HFFc6 (cell line): ENCODE measurements around the gene CERS6. TPM values are rescaled to one million over a fixed set of nuclear protein-coding genes. Genes with fewer than 3 reads are reported as not detected.

Experiments
- DNase-seq: peaks from one replicate; pipeline ENCODE4 v3.0.0-alpha.2; 2018
- H3K27ac Mint-ChIP-seq: 2 replicates; pipeline ENCODE4 v1.8.0; 2020; ENCODE audit warnings: mild to moderate bottlenecking, mixed read lengths
- H3K27me3 Mint-ChIP-seq: 2 replicates; pipeline ENCODE4 v1.8.0; 2021; ENCODE audit warnings: mild to moderate bottlenecking, moderate library complexity, mixed read lengths; ENCODE audit not compliant: insufficient read depth
- H3K36me3 Mint-ChIP-seq: 2 replicates; pipeline ENCODE4 v1.8.0; 2021; ENCODE audit warnings: low read depth, mixed read lengths
- H3K4me1 Mint-ChIP-seq: 2 replicates; pipeline ENCODE4 v1.8.0; 2020; ENCODE audit warnings: low read depth, mixed read lengths
- H3K4me3 Mint-ChIP-seq: 2 replicates; pipeline ENCODE4 v1.8.0; 2020; ENCODE audit warnings: mild to moderate bottlenecking, moderate library complexity, mixed read lengths
- H3K9me3 Mint-ChIP-seq: 2 replicates; pipeline ENCODE4 v1.8.0; 2020; ENCODE audit warnings: mild to moderate bottlenecking, mixed read lengths
- total RNA-seq, 6 experiments: library from RNA; stranded (reverse); fragmentation: NEBNext Ultra II Directional; extraction: Animal tissue kit (Norgen Biotek cat#: 25700); gene quantifications; 2 replicates in 1 of 6; 3 replicates in 5 of 6; pipeline ENCODE4 v1.2.3, GENCODE V29; 2021
- TF ChIP-seq, protein P1 (sequence below): fragments of 200-600 bp; sonication (generic); IDR thresholded peaks from 2 replicates; pipeline ENCODE4 v1.5.0; 2021; ENCODE audit warnings: antibody characterized with exemption, mild to moderate bottlenecking

Gene CERS6
- total RNA-seq, 6 experiments from 2014 or later: 6.2 to 9.9 (median 7.5) TPM

DNA sequence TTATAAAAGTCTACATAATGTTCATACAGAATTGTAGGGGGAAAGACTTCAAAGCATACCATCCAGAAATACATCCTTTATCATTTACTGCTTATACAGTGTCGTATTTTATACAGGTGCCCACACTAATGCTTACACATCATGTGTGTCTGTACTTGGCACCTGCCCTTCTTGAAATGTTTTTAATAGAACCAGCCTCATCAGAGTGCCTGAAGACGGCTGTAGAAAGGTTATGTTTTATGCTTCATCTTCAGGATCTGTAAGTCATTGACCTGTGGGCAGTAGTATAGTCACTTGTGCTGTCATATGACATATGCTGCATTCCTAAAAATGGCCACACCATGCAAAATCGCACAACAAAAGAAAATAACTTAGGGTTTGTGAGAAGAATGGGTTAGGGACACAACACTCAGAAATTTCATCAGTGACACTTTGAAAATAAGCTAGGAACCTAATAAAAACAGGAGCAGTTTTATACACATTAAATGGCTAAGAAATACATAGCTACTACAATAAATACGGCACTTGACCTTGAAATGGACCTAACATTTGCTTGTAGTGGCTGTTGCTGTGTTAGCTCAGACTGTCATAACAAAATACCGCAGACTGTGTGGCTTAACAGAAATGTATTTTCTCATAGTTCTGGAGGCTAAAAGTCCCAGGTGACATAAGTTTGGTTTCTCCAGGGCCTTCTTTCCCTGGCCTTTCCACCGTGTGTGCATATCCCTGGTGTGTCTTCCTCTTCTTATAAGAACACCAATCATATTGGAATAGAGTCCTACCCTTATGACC, 112.6 kb downstream of the CERS6 start:
- no peak for DNase-seq

DNA sequence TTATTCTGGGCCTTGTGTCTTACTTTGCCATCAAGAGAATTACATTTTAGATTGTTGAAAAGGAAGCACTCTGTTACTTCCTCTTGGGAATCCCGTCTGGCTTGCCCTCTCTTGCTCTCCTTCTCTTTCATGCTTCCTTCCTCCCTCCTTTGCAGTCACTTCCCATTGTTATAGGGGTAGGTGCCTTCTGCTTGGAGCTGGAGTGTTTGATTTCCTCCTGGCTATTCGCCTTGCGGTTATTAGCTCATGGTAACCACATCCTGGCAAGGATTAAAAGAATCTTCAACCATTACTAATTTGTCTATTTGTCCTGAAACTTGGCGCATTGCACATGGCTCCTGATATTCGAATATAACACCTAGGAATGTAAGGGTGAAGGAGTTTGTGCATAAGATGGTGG, 115.0 kb downstream of the CERS6 start:
- H3K4me1 Mint-ChIP-seq: peaks cover 13% of the 10 kb centered on the region; the same call in 1 of the 2 replicates
- H3K27me3 Mint-ChIP-seq: no peaks in the 10 kb centered on the region
- H3K4me3 Mint-ChIP-seq: no peak overlapping the region
- H3K9me3 Mint-ChIP-seq: no peaks in the 10 kb centered on the region
- TF ChIP-seq, protein P1, sequence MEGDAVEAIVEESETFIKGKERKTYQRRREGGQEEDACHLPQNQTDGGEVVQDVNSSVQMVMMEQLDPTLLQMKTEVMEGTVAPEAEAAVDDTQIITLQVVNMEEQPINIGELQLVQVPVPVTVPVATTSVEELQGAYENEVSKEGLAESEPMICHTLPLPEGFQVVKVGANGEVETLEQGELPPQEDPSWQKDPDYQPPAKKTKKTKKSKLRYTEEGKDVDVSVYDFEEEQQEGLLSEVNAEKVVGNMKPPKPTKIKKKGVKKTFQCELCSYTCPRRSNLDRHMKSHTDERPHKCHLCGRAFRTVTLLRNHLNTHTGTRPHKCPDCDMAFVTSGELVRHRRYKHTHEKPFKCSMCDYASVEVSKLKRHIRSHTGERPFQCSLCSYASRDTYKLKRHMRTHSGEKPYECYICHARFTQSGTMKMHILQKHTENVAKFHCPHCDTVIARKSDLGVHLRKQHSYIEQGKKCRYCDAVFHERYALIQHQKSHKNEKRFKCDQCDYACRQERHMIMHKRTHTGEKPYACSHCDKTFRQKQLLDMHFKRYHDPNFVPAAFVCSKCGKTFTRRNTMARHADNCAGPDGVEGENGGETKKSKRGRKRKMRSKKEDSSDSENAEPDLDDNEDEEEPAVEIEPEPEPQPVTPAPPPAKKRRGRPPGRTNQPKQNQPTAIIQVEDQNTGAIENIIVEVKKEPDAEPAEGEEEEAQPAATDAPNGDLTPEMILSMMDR: no peak
- no peak overlapping the region for H3K27ac Mint-ChIP-seq
- DNase-seq: no peak
- no peaks in the 10 kb centered on the region for H3K36me3 Mint-ChIP-seq

More for the DNA sequence above, 112.6 kb downstream of the CERS6 start:
- Mint-ChIP-seq H3K27me3 (no peaks in the 10 kb centered on the region), H3K4me1 (peaks cover 18% of the 10 kb centered on the region), H3K9me3 (no peaks in the 10 kb centered on the region), H3K27ac (no peak overlapping the region), H3K4me3 (no peak overlapping the region), H3K36me3 (no peaks in the 10 kb centered on the region)
- TF ChIP-seq, protein P1: no peak

DNA sequence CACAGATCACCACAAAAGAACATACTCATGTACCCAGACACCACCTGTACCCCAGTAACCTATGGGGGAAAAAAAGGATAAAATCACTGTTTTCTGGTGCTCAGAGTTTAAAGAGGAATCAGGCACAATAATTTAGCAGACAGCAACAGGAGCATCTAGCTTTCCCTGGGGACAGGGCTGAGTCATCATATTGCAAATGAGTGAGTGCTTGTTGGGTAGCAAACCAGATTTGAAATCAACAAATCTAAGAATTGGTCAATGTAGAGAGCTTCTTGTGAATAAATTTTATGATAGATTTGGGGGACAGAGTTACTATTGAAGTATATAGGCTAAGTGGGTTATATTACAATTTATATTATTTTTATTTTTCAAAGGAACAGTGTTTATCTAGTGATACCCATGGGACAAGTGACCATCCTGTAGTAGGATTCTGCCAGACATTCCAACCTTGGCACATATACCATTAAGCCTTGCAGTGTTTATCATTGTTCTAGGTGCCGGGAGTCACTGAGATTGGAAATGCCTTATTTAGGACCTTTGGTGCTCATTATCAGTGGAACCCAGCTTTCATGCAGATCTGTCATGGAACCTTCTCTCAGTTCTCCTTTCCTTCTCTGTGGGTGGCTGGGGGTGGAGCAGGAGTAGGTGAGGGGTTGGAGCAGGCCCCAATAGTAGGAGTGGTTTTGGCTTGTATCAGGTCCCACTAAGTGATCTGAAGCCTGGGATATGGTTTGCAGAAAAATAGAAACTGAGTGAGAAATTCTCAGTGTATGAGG, 117.2 kb downstream of the CERS6 start:
- Mint-ChIP-seq H3K27ac (no peak overlapping the region), H3K9me3 (no peaks in the 10 kb centered on the region), H3K4me1 (peaks cover 13% of the 10 kb centered on the region; the same call in 1 of the 2 replicates), H3K36me3 (no peaks in the 10 kb centered on the region), H3K4me3 (no peak overlapping the region), H3K27me3 (no peaks in the 10 kb centered on the region)
- TF ChIP-seq, protein P1: no peak
- DNase-seq: no peak

DNA sequence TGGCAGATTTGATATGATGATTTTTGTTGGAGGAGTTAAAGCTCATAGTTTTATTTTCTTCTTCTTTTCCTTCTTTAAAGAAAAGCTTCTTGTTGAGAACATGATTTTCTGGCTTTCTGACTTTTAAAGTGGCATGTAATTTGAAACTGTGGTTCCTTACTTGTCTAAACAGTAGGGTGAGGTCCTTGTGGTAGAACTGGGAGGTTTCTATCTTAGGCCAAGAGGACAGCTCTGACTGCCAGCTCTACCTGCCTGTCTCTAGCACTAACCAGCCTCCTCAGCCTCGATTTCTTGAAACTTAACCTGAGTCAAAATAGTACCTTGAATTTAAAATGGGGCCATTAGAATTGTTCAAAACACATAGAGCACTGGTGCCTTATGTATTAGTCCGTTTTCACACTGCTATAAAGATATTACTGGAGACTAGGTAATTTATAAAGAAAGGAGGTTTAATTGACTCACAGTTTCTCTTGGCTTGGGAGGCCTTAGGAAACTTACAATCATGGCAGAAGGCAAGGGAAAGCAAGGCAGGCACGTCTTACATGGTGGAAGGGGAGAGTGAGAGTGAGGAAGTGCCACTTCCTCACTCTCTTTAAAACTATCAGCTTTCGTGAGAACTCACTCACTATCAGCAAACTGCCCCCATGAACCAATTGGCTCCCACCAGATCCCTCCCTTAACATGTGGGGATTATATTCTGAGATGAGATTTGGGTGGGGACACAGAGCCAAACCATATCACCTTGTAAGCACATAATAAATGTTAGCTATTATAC, 119.0 kb downstream of the CERS6 start:
- Mint-ChIP-seq H3K27me3 (no peaks in the 10 kb centered on the region), H3K4me1 (peaks cover 13% of the 10 kb centered on the region; the same call in 1 of the 2 replicates), H3K4me3 (no peak overlapping the region), H3K27ac (no peak overlapping the region), H3K36me3 (no peaks in the 10 kb centered on the region), H3K9me3 (no peaks in the 10 kb centered on the region)
- no peak for DNase-seq
- TF ChIP-seq, protein P1: no peak

DNA sequence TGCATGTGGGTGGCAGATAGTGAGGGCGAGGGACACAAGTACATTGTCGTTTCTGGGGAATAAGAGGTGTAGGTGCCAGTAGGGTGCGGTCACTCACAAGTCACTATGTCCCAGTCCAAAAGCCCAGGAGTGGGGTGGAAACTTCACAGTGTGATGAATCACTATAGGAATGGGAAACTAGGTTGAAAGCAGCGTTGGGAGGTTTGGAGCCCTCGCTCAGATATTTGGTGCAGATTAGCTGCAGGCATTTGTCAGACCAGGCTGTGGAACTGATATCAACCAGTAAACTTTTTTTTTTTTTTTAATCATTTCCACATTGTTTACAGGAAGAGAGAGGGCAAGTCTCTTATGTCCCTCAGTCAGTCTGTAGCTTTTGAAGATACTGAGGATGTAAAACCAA, 121.8 kb downstream of the CERS6 start:
- H3K27ac Mint-ChIP-seq: no peak overlapping the region
- no peaks in the 10 kb centered on the region for H3K27me3 Mint-ChIP-seq
- TF ChIP-seq, protein P1: no peak
- H3K36me3 Mint-ChIP-seq: no peaks in the 10 kb centered on the region
- DNase-seq: peak; percentile 7
- no peaks in the 10 kb centered on the region for H3K9me3 Mint-ChIP-seq
- H3K4me3 Mint-ChIP-seq: no peak overlapping the region
- peaks cover 11% of the 10 kb centered on the region for H3K4me1 Mint-ChIP-seq
